ENCODE results near the gene PRELP. TPM values are rescaled to one million over a fixed set of nuclear protein-coding genes. Genes with fewer than 3 reads are reported as not detected.

PRELP gene
- total RNA-seq, 1 experiment from 2014 or later: 0.07 TPM

DNA sequence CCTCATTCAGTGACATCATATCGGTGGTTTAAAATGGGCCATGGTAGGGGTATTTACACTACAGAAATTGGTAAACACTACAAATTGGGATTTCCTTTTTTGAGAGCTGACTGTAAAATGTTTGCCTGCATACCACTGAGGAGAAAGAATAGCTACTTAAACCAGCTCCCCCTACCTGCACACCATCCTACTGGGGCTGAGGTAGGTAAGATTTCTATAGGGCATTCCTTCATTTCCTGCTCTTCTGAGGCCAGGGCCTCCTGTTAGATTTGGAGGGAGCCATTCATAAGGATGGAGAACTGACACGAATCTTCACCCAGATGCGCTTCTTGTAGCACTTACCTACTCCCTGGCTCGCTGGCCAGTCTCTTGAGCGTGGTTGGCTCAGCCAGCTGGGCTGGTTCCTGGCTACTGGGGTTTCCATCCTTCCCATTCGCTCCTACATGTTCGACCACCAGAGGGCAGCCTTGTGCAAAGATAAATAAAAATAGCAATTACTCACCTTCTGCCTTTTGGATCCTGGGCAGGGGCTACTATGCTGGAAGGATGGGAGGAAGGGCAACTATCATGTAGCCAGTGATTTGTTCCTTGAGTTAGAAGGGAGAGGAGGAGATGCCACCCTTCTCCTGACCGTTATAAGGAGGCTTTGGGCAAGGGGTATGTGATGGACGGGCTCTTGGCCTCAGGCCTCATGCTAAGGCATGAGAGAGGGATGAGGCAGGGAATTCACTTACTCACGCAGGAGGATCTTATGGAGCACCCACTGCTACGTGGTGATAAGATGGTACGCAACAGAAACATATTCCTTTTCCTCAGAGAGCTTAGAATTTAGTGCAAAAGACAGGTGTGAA, 29.0 kb downstream of the PRELP start:
- H3K4me2 ChIP-seq (ENCODE audit: insufficient read depth, insufficient read length, low read length): no peak overlapping the region

More for the DNA sequence above, 29.0 kb downstream of the PRELP start:
- no peak overlapping the region for H4K5ac ChIP-seq (ENCODE audit: insufficient read length, low read depth, low read length)
- no peak overlapping the region for H3T11ph ChIP-seq (ENCODE audit: low read length)
- H4K20me1 ChIP-seq (ENCODE audit: control insufficient read depth, insufficient read depth, insufficient read length): no peaks in the 10 kb centered on the region
- peaks cover 3% of the 10 kb centered on the region for H3K4me1 ChIP-seq (ENCODE audit: insufficient read depth, low read length)
- no peaks in the 10 kb centered on the region for H3K79me2 ChIP-seq (ENCODE audit: insufficient read depth, low read length)
- no peak overlapping the region for H2BK15ac ChIP-seq (ENCODE audit: low read depth, low read length)
- H2BK120ac ChIP-seq (ENCODE audit: low read depth, low read length, poor library complexity, severe bottlenecking): no peak overlapping the region
- H3K27me3 ChIP-seq (ENCODE audit: insufficient read depth, low read length): no peaks in the 10 kb centered on the region
- H3K27ac Mint-ChIP-seq: no peak overlapping the region
- TF ChIP-seq, protein P1, sequence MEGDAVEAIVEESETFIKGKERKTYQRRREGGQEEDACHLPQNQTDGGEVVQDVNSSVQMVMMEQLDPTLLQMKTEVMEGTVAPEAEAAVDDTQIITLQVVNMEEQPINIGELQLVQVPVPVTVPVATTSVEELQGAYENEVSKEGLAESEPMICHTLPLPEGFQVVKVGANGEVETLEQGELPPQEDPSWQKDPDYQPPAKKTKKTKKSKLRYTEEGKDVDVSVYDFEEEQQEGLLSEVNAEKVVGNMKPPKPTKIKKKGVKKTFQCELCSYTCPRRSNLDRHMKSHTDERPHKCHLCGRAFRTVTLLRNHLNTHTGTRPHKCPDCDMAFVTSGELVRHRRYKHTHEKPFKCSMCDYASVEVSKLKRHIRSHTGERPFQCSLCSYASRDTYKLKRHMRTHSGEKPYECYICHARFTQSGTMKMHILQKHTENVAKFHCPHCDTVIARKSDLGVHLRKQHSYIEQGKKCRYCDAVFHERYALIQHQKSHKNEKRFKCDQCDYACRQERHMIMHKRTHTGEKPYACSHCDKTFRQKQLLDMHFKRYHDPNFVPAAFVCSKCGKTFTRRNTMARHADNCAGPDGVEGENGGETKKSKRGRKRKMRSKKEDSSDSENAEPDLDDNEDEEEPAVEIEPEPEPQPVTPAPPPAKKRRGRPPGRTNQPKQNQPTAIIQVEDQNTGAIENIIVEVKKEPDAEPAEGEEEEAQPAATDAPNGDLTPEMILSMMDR (conservative IDR thresholded peaks at IDR 0.05): peak; percentile 91
- H3K23ac ChIP-seq (ENCODE audit: insufficient read length, low read depth, low read length): no peak overlapping the region
- H3K4me3 Mint-ChIP-seq: peak overlapping the region in 1 of 2 experiments; percentile 53; a peak in 1 of 5 replicates
- no peak overlapping the region for H4K91ac ChIP-seq (ENCODE audit: insufficient read length, low read depth, low read length)
- H2BK12ac ChIP-seq (ENCODE audit: insufficient read length, low read depth, low read length): no peak overlapping the region
- H3K56ac ChIP-seq (ENCODE audit: insufficient read length, low read depth, low read length): no peak overlapping the region
- no peak overlapping the region for H4K8ac ChIP-seq (replicated peaks; ENCODE audit: insufficient read length, low read depth, low read length)
- no peak overlapping the region for H2BK5ac ChIP-seq (ENCODE audit: insufficient read length, low read length)
- peak; percentile 83 for DNase-seq
- no peak overlapping the region for H3K14ac ChIP-seq (ENCODE audit: insufficient read depth, low read length)
- no CpG with 5 or more reads among the region's 12 CpGs for WGBS (ENCODE audit: extremely low coverage, insufficient read length, low lambda C conversion rate)
- H3K27me3 Mint-ChIP-seq (ENCODE audit: low read depth): peaks cover 15% of the 10 kb centered on the region
- no peak overlapping the region for H3K18ac ChIP-seq (ENCODE audit: insufficient read length, low read depth, low read length)
- peaks cover 36 to 37% of the 10 kb centered on the region in 2 experiments for H3K4me1 Mint-ChIP-seq
- no peaks in the 10 kb centered on the region for H3K23me2 ChIP-seq (ENCODE audit: insufficient read length, low read depth, low read length, poor library complexity, severe bottlenecking)
- H2BK20ac ChIP-seq (ENCODE audit: low read depth, low read length, poor library complexity, severe bottlenecking): no peak overlapping the region
- no peaks in the 10 kb centered on the region for H3K9me3 Mint-ChIP-seq
- H3K36me3 Mint-ChIP-seq (ENCODE audit: insufficient read depth in 1 of 3, low read depth in 3 of 3): 0 out of 7 replicates have a peak, but pooled peaks cover 0 to 7% (median 2%) of the 10 kb centered on the region in 3 experiments
- H3K9ac ChIP-seq (ENCODE audit: extremely low read depth, insufficient read length, low read length): no peak overlapping the region
- no peak overlapping the region for H3K4ac ChIP-seq (ENCODE audit: low read depth, low read length)
- H3K9me3 ChIP-seq (ENCODE audit: control insufficient read depth, low read depth, low read length): no peaks in the 10 kb centered on the region
- no peak overlapping the region for H3K27ac ChIP-seq (ENCODE audit: insufficient read length, low read depth, low read length)
- H2AK5ac ChIP-seq (ENCODE audit: insufficient read length, low read length): no peak overlapping the region
- no peak overlapping the region for H2AFZ ChIP-seq (ENCODE audit: low read length)
- H3K79me1 ChIP-seq (ENCODE audit: insufficient read depth, low read depth, low read length, poor library complexity, severe bottlenecking): no peaks in the 10 kb centered on the region

Data from H9 (cell line).